Brain microvascular endothelial cell (primary cell): ENCODE measurements around the gene HLA-DQA2.
"Not testable (repeated sequence)": the region's sequence is repeated elsewhere in the genome, so short reads cannot be mapped to it uniquely, and the experiment has no call there.

Source experiments
- DNase-seq: peaks from one replicate; pipeline ENCODE4 v3.0.0-alpha.2; 2020
- H3K27ac ChIP-seq: fragments of 250-450 bp; sonication (Bioruptor Pico); 2 replicates; pipeline ENCODE4 v1.5.1; 2020; ENCODE audit warnings: mild to moderate bottlenecking, moderate library complexity
- H3K27me3 ChIP-seq: fragments of 250-450 bp; sonication (Bioruptor Pico); replicated peaks from 2 replicates; pipeline ENCODE4 v1.5.1; 2020; ENCODE audit warnings: mild to moderate bottlenecking
- H3K36me3 ChIP-seq: fragments of 250-450 bp; sonication (Bioruptor Pico); replicated peaks from 2 replicates; pipeline ENCODE4 v1.5.1; 2020; ENCODE audit warnings: mild to moderate bottlenecking
- H3K4me3 ChIP-seq: 2 replicates; pipeline ENCODE4 v1.5.1; 2011; ENCODE audit warnings: low read depth, mild to moderate bottlenecking, control low read depth, low read length, moderate library complexity
- in situ Hi-C: cut with HindIII; loops from 2 replicates; pipeline ENCODE4 v1.10.0; 2017; ENCODE audit warnings: low sequenced_read_pairs, low pct_ligation_motif_present
- TF ChIP-seq, protein P1 (sequence below): IDR thresholded peaks from 2 replicates; pipeline ENCODE4 v1.5.1; 2011; ENCODE audit warnings: low read depth, mild to moderate bottlenecking, moderate library complexity, low read length, control low read depth, inconsistent platforms; ENCODE audit errors: missing control alignments

Gene HLA-DQA2

DNA sequence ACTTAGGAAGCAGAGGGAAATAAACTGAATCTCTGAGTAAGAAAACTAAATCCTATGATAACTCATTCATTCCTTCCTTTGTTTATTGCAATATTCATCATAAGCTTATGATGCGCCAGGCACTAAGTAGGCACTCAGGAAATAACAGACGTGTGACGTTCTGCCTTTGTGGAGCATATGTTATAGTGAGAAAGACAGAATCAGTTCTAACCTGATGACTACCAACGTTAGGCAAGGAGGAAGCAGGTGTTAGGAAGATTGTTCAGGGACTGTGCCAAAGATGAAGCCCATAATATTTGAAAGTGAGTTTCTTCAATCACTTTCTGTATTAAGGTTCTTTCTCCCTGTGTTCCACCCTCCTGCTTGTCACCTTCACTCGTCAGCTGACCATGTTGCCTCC lies 3.6 kb downstream of the HLA-DQA2 start:
- Histone ChIP-seq H3K36me3 (no peaks in the 10 kb centered on the region), H3K4me3 (no peak overlapping the region), H3K27ac (no peak overlapping the region), H3K27me3 (no peaks in the 10 kb centered on the region)
- DNase-seq: no peak
- TF ChIP-seq, protein P1, sequence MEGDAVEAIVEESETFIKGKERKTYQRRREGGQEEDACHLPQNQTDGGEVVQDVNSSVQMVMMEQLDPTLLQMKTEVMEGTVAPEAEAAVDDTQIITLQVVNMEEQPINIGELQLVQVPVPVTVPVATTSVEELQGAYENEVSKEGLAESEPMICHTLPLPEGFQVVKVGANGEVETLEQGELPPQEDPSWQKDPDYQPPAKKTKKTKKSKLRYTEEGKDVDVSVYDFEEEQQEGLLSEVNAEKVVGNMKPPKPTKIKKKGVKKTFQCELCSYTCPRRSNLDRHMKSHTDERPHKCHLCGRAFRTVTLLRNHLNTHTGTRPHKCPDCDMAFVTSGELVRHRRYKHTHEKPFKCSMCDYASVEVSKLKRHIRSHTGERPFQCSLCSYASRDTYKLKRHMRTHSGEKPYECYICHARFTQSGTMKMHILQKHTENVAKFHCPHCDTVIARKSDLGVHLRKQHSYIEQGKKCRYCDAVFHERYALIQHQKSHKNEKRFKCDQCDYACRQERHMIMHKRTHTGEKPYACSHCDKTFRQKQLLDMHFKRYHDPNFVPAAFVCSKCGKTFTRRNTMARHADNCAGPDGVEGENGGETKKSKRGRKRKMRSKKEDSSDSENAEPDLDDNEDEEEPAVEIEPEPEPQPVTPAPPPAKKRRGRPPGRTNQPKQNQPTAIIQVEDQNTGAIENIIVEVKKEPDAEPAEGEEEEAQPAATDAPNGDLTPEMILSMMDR: no peak
- in situ Hi-C loops: no loop called here

DNA sequence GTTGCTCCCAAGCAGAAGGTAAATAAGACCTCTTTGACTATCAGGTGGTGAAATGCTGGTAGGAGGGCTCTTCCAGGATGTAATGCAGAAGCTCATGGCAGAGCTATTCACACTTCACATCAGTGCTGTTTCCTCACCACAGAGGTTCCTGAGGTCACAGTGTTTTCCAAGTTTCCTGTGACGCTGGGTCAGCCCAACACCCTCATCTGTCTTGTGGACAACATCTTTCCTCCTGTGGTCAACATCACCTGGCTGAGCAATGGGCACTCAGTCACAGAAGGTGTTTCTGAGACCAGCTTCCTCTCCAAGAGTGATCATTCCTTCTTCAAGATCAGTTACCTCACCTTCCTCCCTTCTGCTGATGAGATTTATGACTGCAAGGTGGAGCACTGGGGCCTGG lies 4.5 kb downstream of the HLA-DQA2 start:
- H3K27me3 ChIP-seq, H3K27ac ChIP-seq, H3K36me3 ChIP-seq, H3K4me3 ChIP-seq, in situ Hi-C loops, DNase-seq: not testable (repeated sequence)

DNA sequence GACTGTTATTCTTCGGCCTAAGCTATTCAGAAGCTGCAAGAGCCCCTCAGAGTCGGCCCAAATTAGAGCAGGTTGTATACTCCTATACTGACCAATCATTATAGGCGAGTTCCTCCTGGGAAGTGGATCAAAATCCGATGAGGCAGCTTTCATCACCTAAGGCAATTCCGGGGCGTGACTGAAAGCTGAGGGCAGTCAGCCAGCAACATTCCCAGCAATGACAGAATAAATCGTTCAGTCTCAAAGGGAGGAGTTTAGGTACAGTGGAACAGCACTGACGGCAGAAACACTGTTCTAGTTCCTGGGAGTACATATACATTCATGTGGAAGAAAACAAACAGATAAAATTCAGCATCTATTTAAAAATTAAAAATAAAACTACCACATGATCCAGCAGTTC lies 11.4 kb downstream of the HLA-DQA2 start:
- no peak overlapping the region for H3K27ac ChIP-seq
- DNase-seq: no peak
- H3K4me3 ChIP-seq: no peak overlapping the region
- in situ Hi-C loops: loop anchor here (10.0 kb wide), 1 partner anchor 88 kb away; the partner anchor contains the start of gene HLA-DQB1
- TF ChIP-seq, protein P1: no peak
- no peaks in the 10 kb centered on the region for H3K36me3 ChIP-seq
- H3K27me3 ChIP-seq: no peaks in the 10 kb centered on the region

GRCh38 chr6:32759669-32760068 lies 18.5 kb downstream of the HLA-DQA2 start:
- no peak overlapping the region for H3K27ac ChIP-seq
- no peak for DNase-seq
- no peaks in the 10 kb centered on the region for H3K36me3 ChIP-seq
- in situ Hi-C loops: loop anchor here (10.0 kb wide), 1 partner anchor 95 kb away; the partner anchor contains the start of gene HLA-DQB1
- H3K27me3 ChIP-seq: no peaks in the 10 kb centered on the region
- TF ChIP-seq, protein P1: no peak
- no peak overlapping the region for H3K4me3 ChIP-seq

- in situ Hi-C loops: no loop called here
- no peaks in the 10 kb centered on the region for H3K27me3 ChIP-seq
- TF ChIP-seq, protein P1: no peak
- no peaks in the 10 kb centered on the region for H3K36me3 ChIP-seq
- H3K27ac ChIP-seq: no peak overlapping the region
- DNase-seq: no peak
- no peak overlapping the region for H3K4me3 ChIP-seq
Measured at GRCh38 chr6:32761072-32761471, 19.9 kb downstream of the HLA-DQA2 start.

DNA sequence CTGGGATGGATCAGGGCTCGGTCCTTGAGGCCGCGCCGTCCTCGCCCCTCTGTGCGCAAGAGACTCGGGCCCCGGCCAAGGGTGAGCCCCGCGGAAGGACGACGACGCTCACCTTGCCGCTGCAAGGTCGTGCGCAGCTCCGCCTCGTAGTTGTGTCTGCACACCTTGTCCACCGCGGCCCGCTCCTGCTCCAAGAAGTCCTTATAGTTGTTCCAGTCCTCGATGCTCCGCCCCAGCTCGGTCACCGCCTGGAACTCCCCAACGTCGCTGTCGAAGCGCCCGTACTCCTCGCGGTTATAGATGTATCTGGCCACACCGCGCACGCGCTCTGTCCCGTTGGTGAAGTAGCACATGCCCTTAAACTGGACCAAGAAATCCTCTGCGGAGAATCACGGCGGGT lies 20.4 kb downstream of the HLA-DQA2 start:
- H3K27ac ChIP-seq: no peak overlapping the region
- DNase-seq: no peak
- no peak overlapping the region for H3K4me3 ChIP-seq
- in situ Hi-C loops: no loop called here
- no peaks in the 10 kb centered on the region for H3K36me3 ChIP-seq
- H3K27me3 ChIP-seq: no peaks in the 10 kb centered on the region
- TF ChIP-seq, protein P1: no peak
